Thyroid gland (tissue), 4 donors: ENCODE data around the gene WDR37. TPM values are rescaled to one million over a fixed set of nuclear protein-coding genes. Genes with fewer than 3 reads are reported as not detected.

ENCODE experiments used
- DNase-seq, 2 donors: peaks; one replicate each; pipeline ENCODE4 v3.0.0-alpha.2; 2019
- H3K27ac ChIP-seq, 3 donors: fragments of 200-600 bp; sonication (generic); 1 replicate in 2 of 3; 2 replicates in 1 of 3; pipeline ENCODE4 v1.5.1; 2016 to 2019; ENCODE audit warnings: mild to moderate bottlenecking in 1 of 3, moderate library complexity in 1 of 3
- H3K27me3 ChIP-seq: fragments of 200-600 bp; sonication (generic); one replicate; pipeline ENCODE4 v1.5.1; 2019
- H3K36me3 ChIP-seq, 2 donors: fragments of 200-600 bp; sonication (generic); one replicate each; pipeline ENCODE4 v1.5.1; 2016 to 2019
- H3K4me1 ChIP-seq, 2 donors: fragments of 200-600 bp; sonication (generic); one replicate each; pipeline ENCODE4 v1.5.1; 2017 to 2019
- H3K4me3 ChIP-seq, 3 donors: fragments of 200-600 bp; sonication (generic); replicated peaks in 1 of 3; 1 replicate in 2 of 3; 2 replicates in 1 of 3; pipeline ENCODE4 v1.5.1; 2016; ENCODE audit warnings: mild to moderate bottlenecking in 1 of 3
- H3K9me3 ChIP-seq: fragments of 200-600 bp; sonication (generic); one replicate; pipeline ENCODE4 v1.5.1; 2017
- POLR2A ChIP-seq, 2 donors: fragments of 450-650 bp; IDR thresholded peaks; one replicate each; pipeline ENCODE4 v1.6.1; 2017; ENCODE audit warnings: antibody characterized with exemption in 2 of 2, mild to moderate bottlenecking in 2 of 2, moderate library complexity in 1 of 2
- WGBS, 2 donors: methylation state at CpG; one replicate each; pipeline ENCODE4 v1.1.5; 2017; 5-methylcytosine and 5-hydroxymethylcytosine counted together
- intact Hi-C: fragments of 100-400 bp; cut with DNase I; formaldehyde crosslinking; loops from one replicate; pipeline ENCODE4 v1.15.1; 2023
- total RNA-seq, 4 donors: library from RNA; depleted of rRNA; stranded (reverse); fragments of >200 nt; gene quantifications; one replicate each; pipeline ENCODE4 v1.2.3, GENCODE V29; 2016
- TF ChIP-seq, protein P1 (sequence below), 6 experiments: fragments of 200-600 bp in 3 of 6; fragments of 450-650 bp in 3 of 6; sonication (generic) in 3 of 6; IDR thresholded peaks; one replicate each; pipeline ENCODE4 v1.5.1; 2016 to 2019; ENCODE audit warnings: antibody characterized with exemption in 6 of 6, mild to moderate bottlenecking in 2 of 6, inconsistent platforms in 1 of 6, moderate library complexity in 1 of 6

The WDR37 gene
- total RNA-seq, 4 donors from 2014 or later = 15.2 to 26.3 (median 16.4) TPM

DNA sequence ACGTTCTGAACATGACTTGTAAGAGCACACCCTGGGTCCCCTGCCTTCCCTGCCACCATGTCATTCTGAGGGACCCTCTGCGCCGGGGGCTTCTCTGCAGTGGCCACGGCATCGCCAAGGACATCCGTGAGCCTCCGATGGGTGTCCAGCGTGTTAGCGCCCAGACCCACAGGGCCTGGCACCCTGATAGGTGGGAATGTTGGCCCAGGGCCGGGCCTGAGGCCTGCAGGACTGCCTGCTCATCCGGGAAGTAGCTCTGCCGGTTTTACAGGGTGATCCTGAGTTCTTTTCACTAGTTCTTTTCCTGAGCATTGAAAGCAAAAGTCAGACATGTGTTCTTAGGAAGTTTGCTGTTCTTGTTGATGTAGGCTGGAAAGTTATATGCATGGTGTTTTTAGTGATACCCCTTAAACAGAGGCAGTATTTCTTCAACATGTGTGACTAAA, 54.5 kb downstream of the WDR37 start:
- H3K36me3 ChIP-seq = peaks cover 39 to 42% of the 10 kb centered on the region in 2 donors
- DNase-seq = no peak
- TF ChIP-seq, protein P1, sequence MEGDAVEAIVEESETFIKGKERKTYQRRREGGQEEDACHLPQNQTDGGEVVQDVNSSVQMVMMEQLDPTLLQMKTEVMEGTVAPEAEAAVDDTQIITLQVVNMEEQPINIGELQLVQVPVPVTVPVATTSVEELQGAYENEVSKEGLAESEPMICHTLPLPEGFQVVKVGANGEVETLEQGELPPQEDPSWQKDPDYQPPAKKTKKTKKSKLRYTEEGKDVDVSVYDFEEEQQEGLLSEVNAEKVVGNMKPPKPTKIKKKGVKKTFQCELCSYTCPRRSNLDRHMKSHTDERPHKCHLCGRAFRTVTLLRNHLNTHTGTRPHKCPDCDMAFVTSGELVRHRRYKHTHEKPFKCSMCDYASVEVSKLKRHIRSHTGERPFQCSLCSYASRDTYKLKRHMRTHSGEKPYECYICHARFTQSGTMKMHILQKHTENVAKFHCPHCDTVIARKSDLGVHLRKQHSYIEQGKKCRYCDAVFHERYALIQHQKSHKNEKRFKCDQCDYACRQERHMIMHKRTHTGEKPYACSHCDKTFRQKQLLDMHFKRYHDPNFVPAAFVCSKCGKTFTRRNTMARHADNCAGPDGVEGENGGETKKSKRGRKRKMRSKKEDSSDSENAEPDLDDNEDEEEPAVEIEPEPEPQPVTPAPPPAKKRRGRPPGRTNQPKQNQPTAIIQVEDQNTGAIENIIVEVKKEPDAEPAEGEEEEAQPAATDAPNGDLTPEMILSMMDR (IDR thresholded peaks at IDR 0.05) = no peak
- TF ChIP-seq POLR2A (IDR thresholded peaks at IDR 0.05) = no peak
- H3K27ac ChIP-seq = no peak overlapping the region
- H3K27me3 ChIP-seq = no peaks in the 10 kb centered on the region
- H3K4me3 ChIP-seq = no peak overlapping the region
- H3K4me1 ChIP-seq = no peaks in the 10 kb centered on the region
- intact Hi-C loops = no loop called here
- H3K9me3 ChIP-seq = no peaks in the 10 kb centered on the region
- WGBS, 2 donors = 90 to 91% methylated on average over 3 to 12 of the region's 12 CpGs

DNA sequence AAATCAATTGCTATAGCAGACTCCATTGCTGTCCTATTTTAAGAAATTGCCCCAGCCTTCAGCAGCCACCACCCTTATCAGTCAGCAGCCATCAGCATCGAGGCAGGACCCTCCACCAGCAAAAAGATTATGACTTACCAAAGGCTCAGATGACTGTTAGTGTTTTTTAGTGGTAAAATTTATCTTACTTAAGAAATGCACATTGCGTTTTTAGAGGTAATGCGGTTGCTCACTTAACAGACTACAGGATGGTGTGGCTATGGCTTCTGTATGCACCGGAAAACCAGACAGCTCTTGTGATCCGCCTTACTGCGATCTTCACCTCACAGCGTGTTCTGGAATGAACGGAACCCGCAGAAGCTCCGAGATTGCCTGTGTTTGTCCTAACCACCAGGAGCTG, 58.1 kb downstream of the WDR37 start:
- 90 to 96% methylated on average over 10 of the region's 10 CpGs for WGBS, 2 donors
- H3K4me1 ChIP-seq = no peaks in the 10 kb centered on the region
- TF ChIP-seq, protein P1 (IDR thresholded peaks at IDR 0.05) = no peak
- TF ChIP-seq POLR2A (IDR thresholded peaks at IDR 0.05) = no peak
- no peak overlapping the region for H3K27ac ChIP-seq
- no peaks in the 10 kb centered on the region for H3K9me3 ChIP-seq
- H3K36me3 ChIP-seq = peaks cover 24 to 35% of the 10 kb centered on the region in 2 donors
- H3K27me3 ChIP-seq = no peaks in the 10 kb centered on the region
- H3K4me3 ChIP-seq = no peak overlapping the region
- intact Hi-C loops = no loop called here
- DNase-seq = no peak

DNA sequence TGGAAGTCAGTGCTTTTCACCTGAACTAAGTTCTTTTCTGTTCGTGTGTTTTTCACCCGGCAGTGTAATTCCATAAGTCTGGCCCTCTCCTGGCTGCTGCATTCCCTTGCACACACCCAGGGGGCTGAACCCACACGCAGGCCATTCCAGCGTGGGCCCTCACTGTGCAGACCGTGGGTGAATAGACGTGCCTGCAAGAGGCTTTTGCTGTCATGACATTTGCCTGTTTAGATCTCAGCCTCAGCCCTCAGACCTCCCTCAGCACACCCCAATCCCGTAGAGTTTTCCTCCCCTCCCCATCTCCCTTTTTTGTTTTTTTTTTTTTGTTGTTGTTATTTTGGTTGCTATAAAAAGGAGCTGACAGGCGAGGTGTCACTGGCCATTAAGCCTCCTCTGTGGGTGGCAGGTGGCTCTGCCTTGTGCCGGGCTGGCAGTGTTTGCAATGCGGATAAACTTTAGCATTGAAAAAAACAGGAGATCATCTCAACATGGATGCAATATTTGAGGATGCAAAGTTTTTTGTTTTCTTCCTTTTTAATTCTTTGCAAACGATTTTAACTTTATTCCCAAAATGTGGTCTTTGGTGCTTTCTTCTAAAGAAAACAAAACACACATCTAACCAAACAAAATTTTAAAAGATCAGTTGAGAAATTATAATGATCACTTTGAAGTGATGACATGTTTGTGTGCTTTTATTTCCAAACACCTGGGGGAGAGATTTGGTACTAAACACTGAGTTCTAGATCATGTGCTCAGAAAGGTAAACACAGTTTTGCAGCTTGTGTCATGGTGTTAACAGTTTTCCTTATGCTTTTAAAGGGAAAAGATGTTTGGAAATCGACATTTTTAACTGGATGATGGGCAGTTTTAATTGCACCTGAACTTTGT, 58.8 kb downstream of the WDR37 start:
- Histone ChIP-seq H3K4me3 (no peak overlapping the region), H3K27me3 (no peaks in the 10 kb centered on the region), H3K36me3 (peaks cover 26 to 35% of the 10 kb centered on the region in 2 donors), H3K9me3 (no peaks in the 10 kb centered on the region), H3K27ac (no peak overlapping the region), H3K4me1 (no peaks in the 10 kb centered on the region)
- no peak for TF ChIP-seq POLR2A (IDR thresholded peaks at IDR 0.05)
- TF ChIP-seq, protein P1 (IDR thresholded peaks at IDR 0.05) = no peak
- 79 to 81% methylated on average over 12 of the region's 12 CpGs for WGBS, 2 donors
- intact Hi-C loops = no loop called here
- DNase-seq = no peak

DNA sequence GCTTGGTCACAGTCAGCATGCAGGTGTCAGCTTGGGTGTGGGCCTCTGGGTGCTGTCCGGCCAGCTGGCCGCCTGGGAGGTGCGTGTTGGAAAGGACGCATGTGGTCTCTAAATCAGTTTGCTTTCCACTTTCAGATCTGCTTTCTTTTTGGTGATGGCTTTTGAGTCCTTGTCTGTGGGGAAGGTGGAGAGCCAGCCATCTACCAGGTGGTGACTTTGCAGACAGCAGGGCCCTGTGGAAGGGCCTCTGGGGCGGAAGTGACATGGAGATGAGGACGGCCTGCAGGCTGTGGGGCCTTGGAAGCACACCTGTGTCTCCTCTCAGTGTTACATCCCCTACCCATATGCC, 59.4 kb downstream of the WDR37 start:
- Histone ChIP-seq H3K36me3 (peaks cover 21 to 32% of the 10 kb centered on the region in 2 donors), H3K27me3 (no peaks in the 10 kb centered on the region), H3K9me3 (no peaks in the 10 kb centered on the region), H3K4me3 (no peak overlapping the region), H3K27ac (no peak overlapping the region), H3K4me1 (no peaks in the 10 kb centered on the region)
- TF ChIP-seq POLR2A (IDR thresholded peaks at IDR 0.05) = no peak
- TF ChIP-seq, protein P1 (IDR thresholded peaks at IDR 0.05) = no peak
- intact Hi-C loops = no loop called here
- DNase-seq = no peak
- 85 to 93% methylated on average over 6 of the region's 6 CpGs for WGBS, 2 donors

DNA sequence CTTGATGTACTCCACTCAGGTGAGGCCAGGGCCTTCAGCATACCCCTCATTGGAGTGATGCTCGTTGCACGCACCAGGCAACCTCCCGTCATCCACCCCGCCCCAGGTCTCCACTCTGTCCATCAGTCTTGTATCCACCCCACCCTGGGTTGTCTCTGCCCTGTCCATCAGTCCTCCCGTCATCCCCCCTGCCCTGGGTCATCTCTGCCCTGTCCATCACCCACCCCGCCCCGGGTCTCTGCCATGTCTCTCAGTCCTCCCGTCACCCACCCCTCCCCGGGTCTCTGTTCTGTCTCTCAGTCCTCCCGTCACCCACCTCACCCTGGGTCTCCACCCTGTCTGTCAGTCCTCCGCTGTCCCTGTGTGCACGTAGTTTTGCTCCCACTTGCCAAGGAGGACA, 59.9 kb downstream of the WDR37 start:
- no peak overlapping the region for H3K27ac ChIP-seq
- WGBS, 2 donors = 97 to 98% methylated on average over 12 of the region's 12 CpGs
- TF ChIP-seq, protein P1 (IDR thresholded peaks at IDR 0.05) = no peak
- TF ChIP-seq POLR2A (IDR thresholded peaks at IDR 0.05) = no peak
- no peak overlapping the region for H3K4me3 ChIP-seq
- no peaks in the 10 kb centered on the region for H3K9me3 ChIP-seq
- peaks cover 18 to 29% of the 10 kb centered on the region in 2 donors for H3K36me3 ChIP-seq
- H3K4me1 ChIP-seq = no peaks in the 10 kb centered on the region
- intact Hi-C loops = no loop called here
- no peak for DNase-seq
- no peaks in the 10 kb centered on the region for H3K27me3 ChIP-seq
